Vein endothelial cell (primary cell): ENCODE measurements around the gene NUP155. TPM values are rescaled to one million over a fixed set of nuclear protein-coding genes. Genes with fewer than 3 reads are reported as not detected.

ENCODE experiments used
- small RNA-seq: library from RNA; depleted of rRNA; stranded (forward); fragments of <200 nt; gene quantifications from one replicate; pipeline ENCODE3, GENCODE V24; 2012
- total RNA-seq: library from RNA; depleted of rRNA; stranded (reverse); fragments of >200 nt; gene quantifications from 2 replicates; pipeline ENCODE4 v1.2.3, GENCODE V29; 2012

The NUP155 gene
- 37.9 and 50.6 TPM in 2 replicates for total RNA-seq

GRCh38 chr5:37370864-37371726 lies at the start of gene NUP155:
TSS of gene NUP155 (minus strand) at chr5:37371106. CDS start at chr5:37370977, 129 bp downstream.

GRCh38 chr5:37379100-37379628 lies 8.3 kb upstream of the NUP155 start, which contains the start of gene WDR70:
TSS of gene WDR70 (plus strand) at chr5:37379318. CDS start at chr5:37379368, 50 bp downstream.

GRCh38 chr5:37248970-37249814 lies 121.7 kb downstream of the NUP155 start, which contains the start of gene CPLANE1:
TSS of gene CPLANE1 (minus strand) at chr5:37249376. CDS start at chr5:37247698, 1,678 bp downstream.

Small RNA genes lying within 50 kb of the gene (small RNA-seq; reads per million reads assigned to genes)
- gene RNU7-75P: not detected

Other genes with a start within 250 kb of the NUP155 start
- 22.5 and 23.9 TPM in 2 replicates for gene CPLANE1, start 121.7 kb downstream of the NUP155 start, total RNA-seq
- 23.2 and 34.4 TPM in 2 replicates for gene WDR70, start 8.2 kb upstream of the NUP155 start, total RNA-seq